HG03108 (cell line): ENCODE data around the gene TTF2.
"Not testable (repeated sequence)": the region's sequence is repeated elsewhere in the genome, so short reads cannot be mapped to it uniquely, and the experiment has no call there.

Experiments
- ATAC-seq: cut with Tn5 transposase; IDR thresholded peaks from one replicate; pipeline ENCODE4 v1.9.1; 2021; ENCODE audit warnings: moderate library complexity; ENCODE audit not compliant: unreplicated experiment

The TTF2 gene

DNA sequence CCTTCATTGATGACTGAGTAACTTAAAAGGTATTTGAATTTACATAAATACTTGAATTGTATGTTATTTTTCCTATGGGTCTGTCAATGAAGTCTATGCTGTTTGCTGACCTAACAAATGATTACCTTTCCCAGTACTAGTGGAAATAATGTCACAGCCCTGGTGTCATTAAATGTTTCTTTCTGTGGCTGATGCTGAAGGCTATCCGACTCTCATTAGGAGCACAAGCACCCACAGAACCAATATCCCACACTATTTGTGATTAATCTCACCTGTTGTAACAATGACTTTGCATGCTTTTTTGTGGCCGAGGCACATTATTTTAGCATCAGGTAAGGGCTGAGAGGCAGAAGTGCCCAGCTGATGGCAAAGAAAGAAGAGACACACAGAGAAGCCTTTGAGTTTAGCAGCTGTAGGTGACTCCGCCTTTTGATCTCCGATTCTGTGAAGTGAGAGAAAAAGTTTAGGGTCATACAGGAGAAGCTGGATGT is 87.3 kb downstream of the TTF2 start:
- ATAC-seq: no peak

DNA sequence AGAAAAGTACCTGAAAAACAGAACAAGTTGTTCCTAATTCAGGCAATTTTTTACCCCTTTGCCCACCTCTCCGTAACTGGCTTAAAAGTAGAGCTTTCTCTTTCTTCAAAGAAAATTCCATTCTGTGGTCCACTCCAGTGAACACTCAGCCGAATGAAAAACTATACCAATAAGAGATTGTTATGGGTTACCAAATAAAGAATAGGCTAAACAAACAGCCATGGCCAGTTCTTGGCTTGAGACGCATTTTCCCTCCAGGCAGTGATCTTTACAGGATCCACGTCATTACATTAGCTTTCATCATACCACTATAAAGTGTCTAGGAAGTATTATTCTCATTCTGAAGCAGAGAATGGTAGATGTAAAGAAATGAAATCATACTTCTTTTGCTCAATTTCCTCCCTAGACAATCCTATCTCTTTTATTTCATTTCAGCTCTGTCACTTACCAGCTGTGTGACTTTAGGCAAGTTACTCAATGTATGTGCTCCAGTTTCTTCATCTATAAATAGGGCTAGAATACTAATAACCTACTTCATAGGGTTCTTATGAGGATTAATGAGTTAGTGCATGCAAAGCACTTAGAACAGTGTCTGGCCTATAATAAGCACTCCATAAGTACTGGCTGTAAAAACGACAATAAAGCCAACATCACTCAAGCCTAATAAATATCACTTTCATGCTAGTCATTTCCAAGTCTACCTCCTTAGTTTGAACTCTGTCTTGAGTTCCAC is 87.9 kb downstream of the TTF2 start:
- no peak for ATAC-seq

DNA sequence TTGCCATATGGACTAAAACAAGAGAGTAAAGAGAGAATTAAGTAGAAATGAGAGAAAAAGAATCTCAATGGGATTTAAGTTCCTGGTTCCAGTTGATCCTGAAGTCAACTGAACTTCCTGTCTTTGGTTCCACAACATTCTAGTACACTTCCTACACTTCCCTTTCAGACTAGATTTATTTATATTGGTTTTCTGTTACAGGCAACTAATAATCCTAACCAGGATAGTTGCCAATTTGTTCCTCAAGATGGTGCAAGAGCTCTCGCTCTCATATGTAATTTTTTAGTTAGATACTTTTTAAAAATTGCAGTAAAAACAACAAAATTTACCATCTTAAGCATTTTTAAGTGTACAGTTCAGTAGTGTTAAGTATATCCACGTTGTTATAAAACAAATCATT is 90.2 kb downstream of the TTF2 start:
- no peak for ATAC-seq

DNA sequence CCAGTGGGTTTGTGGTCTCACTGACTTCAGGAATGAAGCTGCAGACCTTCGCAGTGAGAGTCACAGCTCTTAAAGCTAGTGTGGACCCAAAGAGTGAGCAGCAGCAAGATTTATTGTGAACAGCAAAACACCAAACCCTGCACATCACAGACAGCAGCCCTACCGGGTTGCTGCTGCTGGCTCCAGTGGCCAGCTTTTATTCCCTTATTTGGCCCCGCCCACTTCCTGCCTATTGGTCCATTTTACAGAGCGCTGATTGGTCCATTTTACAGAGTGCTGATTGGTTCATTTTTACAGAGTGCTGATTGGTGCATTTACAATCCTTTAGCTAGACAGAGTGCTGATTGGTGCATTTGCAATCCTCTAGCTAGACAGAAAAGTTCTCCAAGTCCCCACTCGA is 91.2 kb downstream of the TTF2 start:
- ATAC-seq: not testable (repeated sequence)
